Sigmoid colon (tissue), 4 donors: ENCODE results near the gene CDC14A.
"Not testable (repeated sequence)": the region's sequence is repeated elsewhere in the genome, so short reads cannot be mapped to it uniquely, and the experiment has no call there.

Source experiments
- CTCF ChIP-seq, 4 experiments: fragments of 450-650 bp in 3 of 4; fragments of 200-600 bp in 1 of 4; IDR thresholded peaks; one replicate each; pipeline ENCODE4 v1.5.1; 2016 to 2019; ENCODE audit warnings: antibody characterized with exemption in 4 of 4, mild to moderate bottlenecking in 3 of 4, moderate library complexity in 2 of 4
- EP300 ChIP-seq, 4 donors: sonication (generic); formaldehyde crosslinking; IDR thresholded peaks; one replicate each; pipeline ENCODE4 v1.6.1; 2017; ENCODE audit warnings: antibody characterized with exemption in 4 of 4
- POLR2A ChIP-seq, 2 donors: fragments of 450-650 bp; IDR thresholded peaks; one replicate each; pipeline ENCODE4 v1.6.1; 2016; ENCODE audit warnings: antibody characterized with exemption in 2 of 2, mild to moderate bottlenecking in 2 of 2, moderate library complexity in 2 of 2
- POLR2AphosphoS5 ChIP-seq, 4 donors: sonication (generic); formaldehyde crosslinking; IDR thresholded peaks; one replicate each; pipeline ENCODE4 v1.6.1; 2017; ENCODE audit warnings: antibody characterized with exemption in 4 of 4

GRCh38 chr1:100331146-100331545 is 21.2 kb upstream of the CDC14A start:
- TF ChIP-seq CTCF, POLR2A, POLR2AphosphoS5, EP300 (IDR thresholded peaks at IDR 0.05): not testable (repeated sequence)
